Activated naive CD8-positive, alpha-beta T cell treated with anti-CD3 and anti-CD28 coated beads for 36 hours (primary cell): ENCODE measurements around the gene GTF3C1. TPM values are rescaled to one million over a fixed set of nuclear protein-coding genes. Genes with fewer than 3 reads are reported as not detected.

ENCODE experiments used
- DNase-seq: peaks from one replicate; pipeline ENCODE4 v3.0.0; 2021
- H3K27ac Mint-ChIP-seq: one replicate; pipeline ENCODE4 v1.8.0; 2022; ENCODE audit warnings: mild to moderate bottlenecking, moderate library complexity, mixed read lengths
- H3K27me3 Mint-ChIP-seq: one replicate; pipeline ENCODE4 v1.8.0; 2022; ENCODE audit warnings: mild to moderate bottlenecking, mixed read lengths
- H3K36me3 Mint-ChIP-seq: one replicate; pipeline ENCODE4 v1.8.0; 2021; ENCODE audit warnings: mild to moderate bottlenecking, mixed read lengths
- H3K4me1 Mint-ChIP-seq: one replicate; pipeline ENCODE4 v1.8.0; 2021; ENCODE audit warnings: mixed read lengths
- H3K4me3 Mint-ChIP-seq: one replicate; pipeline ENCODE4 v1.8.0; 2022; ENCODE audit warnings: mild to moderate bottlenecking, moderate library complexity, mixed read lengths
- H3K9me3 Mint-ChIP-seq: one replicate; pipeline ENCODE4 v1.8.0; 2022; ENCODE audit warnings: mixed read lengths
- total RNA-seq, 2 experiments: library from RNA; stranded (reverse); gene quantifications; one replicate each; pipeline ENCODE4 v1.2.3, GENCODE V29; 2021

Gene GTF3C1
- total RNA-seq, 2 experiments from 2014 or later: 49.7 to 52.0 TPM

- Mint-ChIP-seq H3K36me3 (peaks cover 16% of the 10 kb centered on the region), H3K27ac (no peak overlapping the region), H3K4me3 (no peak overlapping the region), H3K27me3 (no peaks in the 10 kb centered on the region), H3K9me3 (no peaks in the 10 kb centered on the region), H3K4me1 (peaks cover 36% of the 10 kb centered on the region)
- DNase-seq: no peak
Measured at GRCh38 chr16:27547851-27548250, 1.9 kb downstream of the GTF3C1 start.

- no peak overlapping the region for H3K4me3 Mint-ChIP-seq
- H3K36me3 Mint-ChIP-seq: peaks cover 19% of the 10 kb centered on the region
- DNase-seq: no peak
- no peaks in the 10 kb centered on the region for H3K27me3 Mint-ChIP-seq
- no peak overlapping the region for H3K27ac Mint-ChIP-seq
- peaks cover 36% of the 10 kb centered on the region for H3K4me1 Mint-ChIP-seq
- no peaks in the 10 kb centered on the region for H3K9me3 Mint-ChIP-seq
Measured at GRCh38 chr16:27547134-27547533, 2.6 kb downstream of the GTF3C1 start.

GRCh38 chr16:27544671-27545070, 5.0 kb downstream of the GTF3C1 start:
- Mint-ChIP-seq H3K4me1 (peaks cover 23% of the 10 kb centered on the region), H3K9me3 (no peaks in the 10 kb centered on the region), H3K27ac (no peak overlapping the region), H3K27me3 (no peaks in the 10 kb centered on the region), H3K36me3 (peaks cover 38% of the 10 kb centered on the region), H3K4me3 (no peak overlapping the region)
- no peak for DNase-seq

GRCh38 chr16:27543801-27544200, 5.9 kb downstream of the GTF3C1 start:
- Mint-ChIP-seq H3K4me1 (peaks cover 22% of the 10 kb centered on the region), H3K27me3 (no peaks in the 10 kb centered on the region), H3K27ac (no peak overlapping the region), H3K4me3 (no peak overlapping the region), H3K36me3 (peaks cover 44% of the 10 kb centered on the region), H3K9me3 (no peaks in the 10 kb centered on the region)
- no peak for DNase-seq

- no peak for DNase-seq
- Mint-ChIP-seq H3K4me3 (no peak overlapping the region), H3K27me3 (no peaks in the 10 kb centered on the region), H3K4me1 (peaks cover 6% of the 10 kb centered on the region), H3K27ac (no peak overlapping the region), H3K9me3 (no peaks in the 10 kb centered on the region), H3K36me3 (peaks cover 53% of the 10 kb centered on the region)
Measured at GRCh38 chr16:27539636-27540035, 10.1 kb downstream of the GTF3C1 start.

GRCh38 chr16:27539120-27539519, 10.6 kb downstream of the GTF3C1 start:
- Mint-ChIP-seq H3K4me1 (peaks cover 6% of the 10 kb centered on the region), H3K4me3 (no peak overlapping the region), H3K36me3 (peaks cover 50% of the 10 kb centered on the region), H3K9me3 (no peaks in the 10 kb centered on the region), H3K27me3 (no peaks in the 10 kb centered on the region), H3K27ac (no peak overlapping the region)
- no peak for DNase-seq

GRCh38 chr16:27538528-27538927, 11.2 kb downstream of the GTF3C1 start:
- H3K4me3 Mint-ChIP-seq: no peak overlapping the region
- H3K4me1 Mint-ChIP-seq: peaks cover 3% of the 10 kb centered on the region
- H3K36me3 Mint-ChIP-seq: peaks cover 51% of the 10 kb centered on the region
- no peaks in the 10 kb centered on the region for H3K27me3 Mint-ChIP-seq
- no peaks in the 10 kb centered on the region for H3K9me3 Mint-ChIP-seq
- no peak for DNase-seq
- H3K27ac Mint-ChIP-seq: no peak overlapping the region

- no peak overlapping the region for H3K27ac Mint-ChIP-seq
- peaks cover 3% of the 10 kb centered on the region for H3K4me1 Mint-ChIP-seq
- peaks cover 26% of the 10 kb centered on the region for H3K36me3 Mint-ChIP-seq
- no peak overlapping the region for H3K4me3 Mint-ChIP-seq
- DNase-seq: no peak
- H3K9me3 Mint-ChIP-seq: no peaks in the 10 kb centered on the region
- no peaks in the 10 kb centered on the region for H3K27me3 Mint-ChIP-seq
Measured at GRCh38 chr16:27534256-27534655, 15.5 kb downstream of the GTF3C1 start.

- Mint-ChIP-seq H3K4me1 (peaks cover 2% of the 10 kb centered on the region), H3K27me3 (no peaks in the 10 kb centered on the region), H3K4me3 (no peak overlapping the region), H3K36me3 (peaks cover 20% of the 10 kb centered on the region), H3K27ac (no peak overlapping the region), H3K9me3 (no peaks in the 10 kb centered on the region)
- no peak for DNase-seq
Measured at GRCh38 chr16:27531826-27532800, 17.6 kb downstream of the GTF3C1 start.

GRCh38 chr16:27531186-27531585, 18.5 kb downstream of the GTF3C1 start:
- no peaks in the 10 kb centered on the region for H3K27me3 Mint-ChIP-seq
- peaks cover 20% of the 10 kb centered on the region for H3K36me3 Mint-ChIP-seq
- DNase-seq: no peak
- H3K27ac Mint-ChIP-seq: no peak overlapping the region
- H3K4me3 Mint-ChIP-seq: no peak overlapping the region
- H3K4me1 Mint-ChIP-seq: peaks cover 2% of the 10 kb centered on the region
- H3K9me3 Mint-ChIP-seq: no peaks in the 10 kb centered on the region

- H3K36me3 Mint-ChIP-seq: peaks cover 21% of the 10 kb centered on the region
- H3K9me3 Mint-ChIP-seq: no peaks in the 10 kb centered on the region
- H3K27me3 Mint-ChIP-seq: no peaks in the 10 kb centered on the region
- peaks cover 2% of the 10 kb centered on the region for H3K4me1 Mint-ChIP-seq
- no peak for DNase-seq
- H3K4me3 Mint-ChIP-seq: no peak overlapping the region
- no peak overlapping the region for H3K27ac Mint-ChIP-seq
Measured at GRCh38 chr16:27529962-27530361, 19.8 kb downstream of the GTF3C1 start.

- no peak overlapping the region for H3K27ac Mint-ChIP-seq
- no peaks in the 10 kb centered on the region for H3K27me3 Mint-ChIP-seq
- H3K4me3 Mint-ChIP-seq: no peak overlapping the region
- no peak for DNase-seq
- peaks cover 13% of the 10 kb centered on the region for H3K36me3 Mint-ChIP-seq
- H3K9me3 Mint-ChIP-seq: no peaks in the 10 kb centered on the region
- peaks cover 2% of the 10 kb centered on the region for H3K4me1 Mint-ChIP-seq
Measured at GRCh38 chr16:27528294-27528693, 21.4 kb downstream of the GTF3C1 start.

GRCh38 chr16:27526180-27526579, 23.5 kb downstream of the GTF3C1 start:
- Mint-ChIP-seq H3K27me3 (no peaks in the 10 kb centered on the region), H3K4me3 (no peak overlapping the region), H3K27ac (no peak overlapping the region), H3K4me1 (peaks cover 2% of the 10 kb centered on the region), H3K36me3 (peaks cover 14% of the 10 kb centered on the region), H3K9me3 (no peaks in the 10 kb centered on the region)
- DNase-seq: no peak

- H3K4me3 Mint-ChIP-seq: no peak overlapping the region
- H3K27me3 Mint-ChIP-seq: no peaks in the 10 kb centered on the region
- H3K36me3 Mint-ChIP-seq: peaks cover 13% of the 10 kb centered on the region
- no peaks in the 10 kb centered on the region for H3K9me3 Mint-ChIP-seq
- DNase-seq: no peak
- H3K4me1 Mint-ChIP-seq: peaks cover 2% of the 10 kb centered on the region
- H3K27ac Mint-ChIP-seq: no peak overlapping the region
Measured at GRCh38 chr16:27522173-27522707, 27.5 kb downstream of the GTF3C1 start.

- Mint-ChIP-seq H3K4me1 (peaks cover 2% of the 10 kb centered on the region), H3K27me3 (no peaks in the 10 kb centered on the region), H3K27ac (no peak overlapping the region), H3K9me3 (no peaks in the 10 kb centered on the region), H3K36me3 (peaks cover 13% of the 10 kb centered on the region), H3K4me3 (no peak overlapping the region)
- no peak for DNase-seq
Measured at GRCh38 chr16:27520982-27521673, 28.6 kb downstream of the GTF3C1 start.
